IPS DF 4.7 (cell line): ENCODE measurements around the gene PAQR3.
"Not testable (repeated sequence)": the region's sequence is repeated elsewhere in the genome, so short reads cannot be mapped to it uniquely, and the experiment has no call there.

Experiments
- DNase-seq: peaks from one replicate; pipeline ENCODE4 v3.0.0-alpha.2; 2013; ENCODE audit warnings: low spot score; ENCODE audit errors: extremely low read depth

The PAQR3 gene

GRCh38 chr4:78928835-78929234 lies 10.4 kb downstream of the PAQR3 start:
- no peak for DNase-seq

- no peak for DNase-seq
These were observed 12.4 kb downstream of the PAQR3 start for GRCh38 chr4:78926826-78927225.

GRCh38 chr4:78923464-78924312 lies 15.6 kb downstream of the PAQR3 start:
- no peak for DNase-seq

- DNase-seq = no peak
These were observed 17.0 kb downstream of the PAQR3 start for GRCh38 chr4:78922207-78922606.

GRCh38 chr4:78910612-78911011 lies 28.6 kb downstream of the PAQR3 start:
- no peak for DNase-seq

GRCh38 chr4:78908974-78909373 lies 30.3 kb downstream of the PAQR3 start:
- DNase-seq = not testable (repeated sequence)

GRCh38 chr4:78907638-78908037 lies 31.6 kb downstream of the PAQR3 start:
- no peak for DNase-seq

- DNase-seq = no peak
These were observed 35.1 kb downstream of the PAQR3 start for GRCh38 chr4:78904143-78904542.

- DNase-seq = no peak
These were observed 36.9 kb downstream of the PAQR3 start for GRCh38 chr4:78902298-78902697.

- no peak for DNase-seq
These were observed 37.4 kb downstream of the PAQR3 start for GRCh38 chr4:78901882-78902281.

GRCh38 chr4:78899302-78899701 lies 39.9 kb downstream of the PAQR3 start:
- no peak for DNase-seq

GRCh38 chr4:78889955-78890354 lies 49.3 kb downstream of the PAQR3 start:
- DNase-seq = no peak

- DNase-seq = no peak
These were observed 53.6 kb downstream of the PAQR3 start for GRCh38 chr4:78885598-78885997.

- DNase-seq = no peak
These were observed 58.3 kb downstream of the PAQR3 start for GRCh38 chr4:78880874-78881492.

- no peak for DNase-seq
These were observed 61.2 kb downstream of the PAQR3 start for GRCh38 chr4:78878031-78878430.

- DNase-seq = no peak
These were observed 62.5 kb downstream of the PAQR3 start for GRCh38 chr4:78876568-78877320.

GRCh38 chr4:78870056-78870455 lies 69.2 kb downstream of the PAQR3 start:
- DNase-seq = no peak

- not testable (repeated sequence) for DNase-seq
These were observed 70.5 kb downstream of the PAQR3 start for GRCh38 chr4:78868712-78869111.

- DNase-seq = no peak
These were observed 73.8 kb downstream of the PAQR3 start for GRCh38 chr4:78865451-78865850.

GRCh38 chr4:78864405-78865024 lies 74.7 kb downstream of the PAQR3 start:
- peak; percentile 9 for DNase-seq

- DNase-seq = no peak
These were observed 75.2 kb downstream of the PAQR3 start for GRCh38 chr4:78863991-78864390.
